HG02870 (cell line): ENCODE results near the gene PLEKHG4.
A peak's percentile ranks its signal among the peaks of the same experiment; 100 is the strongest.

ENCODE experiments used
- ATAC-seq: cut with Tn5 transposase; IDR thresholded peaks from one replicate; pipeline ENCODE4 v1.9.1; 2021; ENCODE audit warnings: mild to moderate bottlenecking, moderate library complexity; ENCODE audit not compliant: unreplicated experiment

The PLEKHG4 gene, protein sequence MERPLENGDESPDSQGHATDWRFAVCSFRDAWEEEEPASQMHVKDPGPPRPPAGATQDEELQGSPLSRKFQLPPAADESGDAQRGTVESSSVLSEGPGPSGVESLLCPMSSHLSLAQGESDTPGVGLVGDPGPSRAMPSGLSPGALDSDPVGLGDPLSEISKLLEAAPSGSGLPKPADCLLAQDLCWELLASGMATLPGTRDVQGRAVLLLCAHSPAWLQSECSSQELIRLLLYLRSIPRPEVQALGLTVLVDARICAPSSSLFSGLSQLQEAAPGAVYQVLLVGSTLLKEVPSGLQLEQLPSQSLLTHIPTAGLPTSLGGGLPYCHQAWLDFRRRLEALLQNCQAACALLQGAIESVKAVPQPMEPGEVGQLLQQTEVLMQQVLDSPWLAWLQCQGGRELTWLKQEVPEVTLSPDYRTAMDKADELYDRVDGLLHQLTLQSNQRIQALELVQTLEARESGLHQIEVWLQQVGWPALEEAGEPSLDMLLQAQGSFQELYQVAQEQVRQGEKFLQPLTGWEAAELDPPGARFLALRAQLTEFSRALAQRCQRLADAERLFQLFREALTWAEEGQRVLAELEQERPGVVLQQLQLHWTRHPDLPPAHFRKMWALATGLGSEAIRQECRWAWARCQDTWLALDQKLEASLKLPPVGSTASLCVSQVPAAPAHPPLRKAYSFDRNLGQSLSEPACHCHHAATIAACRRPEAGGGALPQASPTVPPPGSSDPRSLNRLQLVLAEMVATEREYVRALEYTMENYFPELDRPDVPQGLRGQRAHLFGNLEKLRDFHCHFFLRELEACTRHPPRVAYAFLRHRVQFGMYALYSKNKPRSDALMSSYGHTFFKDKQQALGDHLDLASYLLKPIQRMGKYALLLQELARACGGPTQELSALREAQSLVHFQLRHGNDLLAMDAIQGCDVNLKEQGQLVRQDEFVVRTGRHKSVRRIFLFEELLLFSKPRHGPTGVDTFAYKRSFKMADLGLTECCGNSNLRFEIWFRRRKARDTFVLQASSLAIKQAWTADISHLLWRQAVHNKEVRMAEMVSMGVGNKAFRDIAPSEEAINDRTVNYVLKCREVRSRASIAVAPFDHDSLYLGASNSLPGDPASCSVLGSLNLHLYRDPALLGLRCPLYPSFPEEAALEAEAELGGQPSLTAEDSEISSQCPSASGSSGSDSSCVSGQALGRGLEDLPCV

GRCh38 chr16:67279296-67280089, at the start of gene PLEKHG4:
PLEKHG4 (plus strand) TSS chr16:67279532; CDS start chr16:67280045, 513 bp downstream.
- ATAC-seq = peak; percentile 78

DNA sequence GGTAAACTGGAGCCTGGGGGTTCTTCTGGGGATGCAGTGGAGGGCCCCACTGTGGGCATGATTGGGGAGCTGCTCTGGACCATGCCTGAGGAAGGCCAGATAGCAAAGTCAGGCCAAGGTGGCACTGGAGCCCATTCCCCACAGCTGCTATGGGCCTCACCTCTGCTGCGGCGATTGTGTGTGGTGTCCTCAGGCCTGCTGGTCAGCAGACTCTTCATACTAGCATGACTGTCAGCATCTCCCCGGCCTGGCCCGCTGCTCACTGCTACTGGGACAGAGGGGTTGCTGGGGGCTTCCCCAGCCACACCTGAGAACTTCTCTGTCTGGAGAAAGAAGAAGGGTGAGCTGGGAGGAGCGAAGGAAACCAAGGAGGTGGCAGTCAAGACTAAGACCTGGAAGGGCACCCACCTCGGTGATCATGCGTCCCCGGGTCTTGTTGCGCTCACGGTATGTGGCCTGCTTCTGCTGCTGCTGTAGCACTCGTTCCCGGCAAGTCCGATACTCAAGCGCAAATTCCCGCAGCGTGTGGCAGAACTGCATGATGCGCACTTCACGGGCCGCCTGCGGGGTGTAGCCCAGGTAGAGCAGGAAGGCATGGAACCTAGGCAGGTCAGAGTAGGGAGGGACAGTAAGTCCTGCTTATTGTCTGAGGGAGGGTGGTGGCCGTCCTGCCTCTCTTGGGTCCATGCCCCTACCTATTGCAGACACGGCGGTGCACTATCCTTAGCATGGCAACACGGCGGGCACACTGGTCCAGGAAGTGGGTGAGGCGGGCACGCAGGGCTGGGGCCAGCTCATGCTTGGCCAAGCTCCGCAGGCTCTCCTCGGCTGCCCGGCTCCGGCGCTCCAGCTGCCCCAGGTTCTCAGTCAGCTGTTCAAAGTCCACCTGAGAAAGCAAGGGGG, 49.2 kb upstream of the PLEKHG4 start:
- no peak for ATAC-seq

DNA sequence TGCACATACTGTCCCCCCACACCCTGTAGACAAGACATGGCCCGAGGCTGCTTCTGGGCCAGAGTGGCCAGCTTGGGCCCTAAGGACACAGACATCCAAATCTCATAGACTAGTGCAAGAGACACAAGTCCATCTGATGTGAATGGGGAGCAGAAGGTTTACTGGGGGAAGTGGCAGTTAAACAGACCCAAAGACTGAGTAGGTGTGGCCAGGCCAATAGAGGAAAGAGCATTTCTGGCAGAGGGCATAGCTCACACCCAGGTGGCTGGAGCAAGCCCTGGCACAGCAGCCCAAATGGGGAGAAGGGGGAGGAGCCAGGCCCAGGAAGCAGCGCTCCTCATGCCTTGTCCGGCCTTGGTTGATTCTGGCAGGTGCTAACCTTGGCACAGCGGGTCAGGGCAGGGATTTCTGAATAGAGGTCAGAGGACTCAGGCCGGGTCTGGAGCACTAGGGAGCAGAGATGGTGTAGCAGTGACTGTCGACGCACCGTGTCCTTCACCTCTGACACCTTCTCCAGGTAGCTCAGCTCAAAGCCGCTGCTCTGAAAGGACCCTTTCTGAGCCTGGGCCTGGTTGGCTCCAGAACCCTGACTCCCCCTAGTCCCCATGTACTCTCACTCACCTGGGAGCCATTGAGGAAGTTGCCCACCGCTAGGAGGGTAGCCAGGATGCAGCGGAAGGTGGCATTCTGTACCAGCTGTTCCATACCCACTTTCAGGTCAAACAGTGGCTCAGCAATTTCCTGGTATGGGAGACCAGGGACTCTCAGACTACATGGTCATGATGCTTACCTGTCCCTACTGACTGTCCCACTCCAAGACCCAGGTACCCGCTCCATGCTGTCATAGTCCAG, 48.3 kb upstream of the PLEKHG4 start:
- no peak for ATAC-seq

GRCh38 chr16:67233596-67233995, 45.7 kb upstream of the PLEKHG4 start:
- no peak for ATAC-seq

DNA sequence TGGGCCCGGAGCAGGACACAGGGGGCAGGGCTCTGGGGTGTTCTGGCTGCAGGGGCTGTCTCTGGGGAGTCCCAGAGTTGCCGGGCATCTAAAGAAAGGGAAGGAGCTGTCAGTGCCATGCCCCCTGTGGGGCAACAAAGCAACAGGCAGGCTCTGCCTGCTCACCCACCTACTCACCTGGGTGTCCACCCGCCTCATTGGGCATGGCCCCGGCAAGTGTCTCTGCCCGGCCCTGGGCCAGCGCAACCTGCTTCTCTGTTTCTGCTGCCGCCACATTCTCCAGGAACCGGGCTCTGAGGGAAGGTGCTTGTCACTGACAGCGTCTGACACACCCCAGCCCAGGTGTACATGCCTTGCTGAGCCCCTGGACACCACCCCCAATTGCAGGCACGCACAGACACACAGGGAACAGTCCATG, 45.1 kb upstream of the PLEKHG4 start:
- no peak for ATAC-seq

DNA sequence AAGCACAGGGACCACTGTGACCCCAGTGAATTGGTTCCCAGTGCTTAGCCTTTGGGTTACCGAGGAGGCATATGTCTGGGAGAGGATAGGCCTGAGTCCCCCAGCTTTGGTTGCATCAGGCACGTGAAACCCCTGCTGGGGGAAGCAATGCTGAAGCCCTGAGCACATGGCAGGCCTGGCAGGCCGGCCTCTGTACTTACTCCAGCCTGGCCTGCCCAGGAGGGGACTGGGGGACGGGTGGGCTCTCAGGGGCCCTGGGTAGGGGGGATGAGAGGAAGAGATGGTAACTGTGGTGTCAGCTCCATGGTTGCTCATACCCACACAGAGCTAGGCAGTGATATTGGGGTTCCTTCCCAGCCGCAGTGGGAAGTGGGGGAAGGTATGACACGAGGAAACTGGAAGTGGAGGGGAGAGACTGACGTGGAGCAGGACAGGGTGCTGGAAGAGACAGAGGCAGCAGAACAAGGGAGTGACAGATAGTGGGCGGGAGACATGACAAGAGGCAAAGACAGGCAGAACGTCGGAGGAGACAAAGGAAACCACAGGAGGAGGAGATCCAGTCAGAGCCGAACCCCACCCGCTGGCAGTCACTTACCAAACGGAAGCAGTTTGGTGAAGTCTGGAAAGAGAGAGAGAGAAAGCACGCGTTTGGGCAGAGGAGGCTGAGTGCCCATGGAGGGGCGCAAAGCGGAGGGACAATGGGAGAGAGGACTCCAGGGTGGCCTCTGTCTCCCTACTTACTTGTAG, 43.3 kb upstream of the PLEKHG4 start:
- ATAC-seq = no peak

- ATAC-seq = no peak
These were observed 42.6 kb upstream of the PLEKHG4 start for GRCh38 chr16:67236563-67237395.

- no peak for ATAC-seq
These were observed 41.7 kb upstream of the PLEKHG4 start for GRCh38 chr16:67237396-67238277.

DNA sequence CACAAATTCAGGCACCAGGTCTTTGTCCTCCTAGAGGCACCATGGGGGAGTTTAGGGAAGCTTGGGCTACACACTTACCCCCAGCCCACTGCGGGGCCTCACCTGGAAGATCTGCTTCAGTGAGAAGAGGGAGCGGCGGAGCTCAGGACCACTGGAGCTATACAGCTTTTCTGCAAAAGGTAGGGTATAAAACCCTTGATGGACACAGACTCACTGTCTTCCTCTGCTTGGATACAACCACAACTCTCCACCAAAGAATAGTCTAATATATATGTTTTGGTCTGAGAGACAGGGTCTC, 41.1 kb upstream of the PLEKHG4 start:
- ATAC-seq = no peak

DNA sequence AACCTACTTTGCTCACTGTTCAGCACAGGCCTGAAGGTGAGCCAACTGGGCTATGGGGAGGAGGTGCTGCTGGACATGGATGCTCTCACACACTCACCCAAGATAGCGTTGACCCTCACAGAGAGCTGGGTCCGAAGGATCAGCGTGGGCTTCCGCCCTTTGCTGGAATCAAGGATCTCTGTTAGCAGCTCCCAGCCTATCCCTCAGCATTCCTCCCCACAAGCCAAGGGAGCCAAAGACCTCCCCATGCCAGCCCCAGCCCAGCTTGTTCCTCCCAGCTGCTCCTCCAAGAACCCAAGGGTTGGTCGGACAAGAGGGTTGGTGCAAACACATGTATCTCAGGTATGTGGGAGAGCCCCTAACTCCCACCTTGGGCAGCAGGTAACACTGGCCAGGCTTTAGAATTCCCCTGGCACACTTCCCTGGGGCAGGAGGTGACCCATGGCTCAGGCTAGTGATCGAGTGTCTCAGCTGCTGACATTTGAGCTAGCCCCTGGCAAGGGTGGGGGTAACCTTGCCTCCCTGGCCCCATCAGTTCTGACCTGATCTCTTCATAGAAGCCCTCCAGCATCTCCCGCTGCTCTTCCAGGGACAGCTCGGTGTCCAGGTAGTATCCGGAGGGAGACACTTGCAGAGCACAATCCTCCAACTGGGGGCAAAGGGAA, 40.4 kb upstream of the PLEKHG4 start:
- ATAC-seq = no peak

DNA sequence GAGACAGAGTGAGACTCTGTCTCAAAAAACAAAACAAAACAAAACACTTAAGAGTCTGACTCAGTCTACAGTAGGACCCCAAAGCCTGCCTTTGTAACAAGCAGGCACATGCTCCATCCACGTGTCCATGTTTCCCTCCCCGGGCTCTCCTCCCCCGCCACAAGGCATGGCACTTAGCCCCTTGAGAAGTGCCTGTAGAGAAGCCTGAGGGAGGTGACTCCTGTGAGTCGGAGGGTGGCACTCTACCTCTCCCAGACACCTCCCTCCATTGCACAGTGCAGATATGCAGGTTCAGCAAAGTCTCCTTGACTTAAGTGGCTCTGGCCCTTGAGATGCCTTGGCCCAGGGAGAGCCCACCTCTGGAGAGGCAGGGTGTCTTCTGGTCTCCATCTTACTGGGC, 38.8 kb upstream of the PLEKHG4 start:
- no peak for ATAC-seq

DNA sequence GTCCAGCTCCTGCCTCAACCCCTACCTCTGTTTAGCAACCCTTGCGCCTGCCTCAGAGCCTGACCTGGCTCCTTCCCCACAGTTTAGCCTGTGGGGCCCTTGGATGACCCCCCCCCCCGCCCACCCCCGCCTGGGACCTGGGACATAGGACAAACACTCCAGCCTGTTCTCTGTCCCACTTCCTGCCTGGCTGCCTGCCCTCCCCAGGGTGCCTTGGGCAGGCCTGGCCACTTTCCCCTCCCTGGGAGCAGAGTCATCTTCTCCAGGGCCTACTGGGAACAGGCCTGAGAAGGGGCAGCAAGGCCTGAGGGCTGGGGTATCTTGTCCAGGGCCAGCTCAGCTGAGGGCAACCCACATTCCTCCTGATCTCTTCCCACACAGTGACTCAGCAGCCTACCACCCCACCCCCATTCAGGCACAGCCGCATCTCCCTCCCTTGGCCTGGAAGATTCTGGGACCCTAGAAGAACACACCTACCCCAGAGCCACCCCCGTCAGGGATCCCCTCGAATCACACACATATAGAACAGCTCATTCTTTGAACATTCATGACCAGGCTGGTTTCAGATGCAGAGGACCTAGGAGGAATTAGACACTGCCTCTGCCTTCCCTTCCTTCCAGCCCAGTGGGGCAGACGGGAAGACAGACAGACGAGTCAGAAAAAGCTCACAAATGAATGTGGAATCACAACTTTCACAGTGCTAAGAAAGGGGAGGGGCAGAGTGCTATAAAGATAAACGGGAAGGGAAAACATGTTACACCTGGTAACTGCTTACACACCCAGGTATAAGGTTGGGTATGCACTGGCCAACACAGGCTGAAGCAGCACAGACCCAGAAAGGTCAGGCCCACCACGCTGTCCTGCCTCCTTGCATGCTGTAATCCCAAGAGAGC, 38.1 kb upstream of the PLEKHG4 start:
- no peak for ATAC-seq

DNA sequence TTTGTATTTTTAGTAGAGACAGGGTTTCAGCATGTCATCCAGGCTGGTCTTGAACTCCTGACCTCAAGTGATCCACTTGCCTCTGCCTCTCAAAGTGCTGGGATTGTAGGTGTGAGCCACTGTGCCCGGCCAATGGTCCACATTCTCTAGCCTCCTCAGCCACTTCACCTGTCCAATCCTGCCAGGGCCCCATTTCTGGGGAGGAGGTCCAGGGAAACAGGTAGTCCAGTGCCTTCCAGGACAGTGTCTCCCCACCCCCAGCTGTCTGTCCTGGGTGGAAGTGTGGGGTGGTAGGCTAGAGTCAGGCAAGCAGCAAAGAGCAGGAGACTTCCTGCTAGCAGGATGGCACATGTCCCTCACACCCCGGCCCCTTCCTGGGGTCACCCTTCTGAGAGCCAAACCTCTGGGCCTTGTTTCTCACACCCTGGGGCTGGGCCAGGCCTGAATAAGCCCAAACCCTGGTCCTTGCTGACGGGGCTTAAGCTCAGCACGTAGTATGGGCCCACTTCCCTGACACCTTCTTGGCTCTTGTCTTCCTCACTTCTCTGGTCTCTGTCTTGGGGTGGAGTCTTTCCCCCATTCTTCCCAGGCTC, 37.1 kb upstream of the PLEKHG4 start:
- ATAC-seq = no peak

GRCh38 chr16:67243481-67243880, 35.9 kb upstream of the PLEKHG4 start:
- no peak for ATAC-seq
